ENCODE measurements around the gene GFOD1. TPM values are rescaled to one million over a fixed set of nuclear protein-coding genes. Genes with fewer than 3 reads are reported as not detected.

GFOD1 gene
- total and polyA plus RNA-seq, 5 experiments from 2014 or later = 0.08 to 2.0 (median 1.2) TPM

DNA sequence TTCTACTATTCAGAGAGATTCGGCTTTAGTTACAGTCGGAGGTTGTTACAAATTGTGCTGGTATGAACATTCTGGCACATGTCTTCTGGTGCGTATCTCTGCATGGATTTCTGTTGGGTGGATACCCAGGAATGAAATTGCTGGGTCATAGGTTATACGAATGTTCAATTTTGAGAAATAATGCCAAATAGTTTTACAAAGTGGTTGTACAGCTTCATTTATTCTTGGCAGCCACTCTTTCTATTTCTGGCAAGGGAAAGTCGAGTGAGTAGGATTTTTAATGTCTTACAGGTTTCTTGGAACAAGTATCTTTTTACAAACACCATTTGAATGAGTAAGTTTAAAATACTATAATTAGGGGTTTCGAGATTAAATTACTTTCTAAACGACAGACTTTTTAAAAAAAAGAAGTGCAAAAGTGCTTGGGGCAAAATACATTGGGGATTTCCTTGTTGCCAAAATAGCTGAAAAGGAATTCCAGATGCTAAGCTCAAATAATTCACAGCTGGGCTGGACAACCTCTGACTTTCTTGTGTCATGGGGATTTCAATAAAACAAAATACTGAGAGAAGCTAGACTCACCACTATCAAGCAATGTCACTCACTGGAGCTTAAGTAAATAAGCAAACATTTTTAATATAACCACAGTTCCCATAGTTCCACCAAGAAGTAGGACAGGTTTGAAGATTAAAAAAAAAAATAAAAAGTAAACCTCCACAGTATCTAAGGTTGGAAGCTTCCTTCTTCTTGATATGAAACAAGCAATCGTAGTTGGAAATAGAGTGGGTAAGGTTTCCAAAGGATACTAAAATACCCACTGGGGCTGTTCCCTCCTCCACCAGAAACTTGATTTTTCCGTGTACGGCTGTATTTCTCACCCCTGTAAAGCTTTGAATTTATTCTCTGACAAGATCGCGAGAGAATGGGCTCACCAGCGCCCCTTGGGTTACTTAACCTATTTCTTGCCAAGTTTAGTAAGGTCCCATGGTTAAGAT lies 21.6 kb upstream of the GFOD1 start:
- ATAC-seq (no peak), DNase-seq (no peak)
- Mint-ChIP-seq H3K36me3 (no peaks in the 10 kb centered on the region), H3K27ac (no peak overlapping the region), H3K4me1 (no peaks in the 10 kb centered on the region), H3K27me3 (no peaks in the 10 kb centered on the region), H3K9me3 (no peaks in the 10 kb centered on the region), H3K4me3 (no peak overlapping the region)
- POLR2A ChIA-PET = interaction anchor here (0.6 kb wide), 1 partner anchor 155 kb away, joined by 3 read pairs; no protein-coding TSS in a partner anchor

DNA sequence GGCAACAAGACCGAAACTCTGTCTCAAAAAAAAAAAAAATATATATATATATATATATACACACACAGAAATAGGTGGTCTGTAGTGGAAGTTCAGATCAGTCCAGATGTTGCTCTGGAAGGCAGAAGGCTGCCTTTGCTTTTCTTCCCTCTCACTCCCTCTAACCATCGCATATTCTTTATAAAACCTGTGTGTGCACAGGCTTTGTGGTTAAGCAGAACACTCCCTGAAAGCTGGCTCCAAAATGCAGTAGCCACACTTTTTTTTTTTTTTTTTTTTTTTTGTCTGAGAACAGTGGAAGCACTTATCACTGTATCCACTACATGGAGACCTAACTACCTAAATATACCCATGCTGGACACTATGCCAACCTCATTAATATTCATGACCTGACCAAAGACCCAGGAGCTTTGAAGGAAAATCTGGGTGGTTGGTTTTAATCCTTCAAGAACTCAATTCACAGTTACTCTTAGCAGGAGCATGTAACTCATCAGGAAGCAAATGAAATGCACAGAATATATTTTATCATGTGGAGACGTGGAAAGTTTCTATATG lies 20.0 kb upstream of the GFOD1 start:
- ATAC-seq (no peak), DNase-seq (no peak)
- Mint-ChIP-seq H3K36me3 (no peaks in the 10 kb centered on the region), H3K4me1 (peaks cover 0 to 2% (median 0%) of the 10 kb centered on the region in 4 donors), H3K4me3 (no peak overlapping the region), H3K27me3 (no peaks in the 10 kb centered on the region), H3K27ac (no peak overlapping the region), H3K9me3 (peaks cover 0 to 1% (median 0%) of the 10 kb centered on the region in 9 donors)
- POLR2A ChIA-PET = no interaction called here

DNA sequence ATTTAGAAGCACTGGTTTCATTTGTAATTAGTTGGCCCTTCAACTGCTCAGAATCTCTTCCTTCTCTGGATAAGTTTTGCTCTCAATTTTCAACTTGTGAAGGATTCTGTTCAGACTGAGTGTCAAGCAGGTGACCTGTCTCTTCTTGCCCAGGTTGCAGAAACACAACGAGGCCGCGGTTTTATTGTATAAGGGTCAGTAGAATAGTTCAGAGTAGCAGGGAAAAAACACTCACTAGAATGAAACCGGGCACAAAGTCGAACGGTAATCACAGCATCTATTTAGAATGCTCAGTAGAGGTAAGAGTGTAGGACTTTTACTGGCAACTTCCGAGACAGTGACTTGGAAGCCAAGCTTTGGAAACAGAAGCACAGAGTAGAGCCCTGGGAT lies 17.9 kb upstream of the GFOD1 start:
- Mint-ChIP-seq H3K9me3 (peaks cover 0 to 1% (median 0%) of the 10 kb centered on the region in 9 donors), H3K4me3 (no peak overlapping the region), H3K36me3 (no peaks in the 10 kb centered on the region), H3K27ac (no peak overlapping the region), H3K27me3 (no peaks in the 10 kb centered on the region), H3K4me1 (peaks cover 0 to 2% (median 0%) of the 10 kb centered on the region in 4 donors)
- DNase-seq (no peak), ATAC-seq (no peak)
- POLR2A ChIA-PET = interaction anchor here (1.0 kb wide), 1 partner anchor 69 kb away, joined by 3 read pairs; the partner anchor contains the start of gene SIRT5

DNA sequence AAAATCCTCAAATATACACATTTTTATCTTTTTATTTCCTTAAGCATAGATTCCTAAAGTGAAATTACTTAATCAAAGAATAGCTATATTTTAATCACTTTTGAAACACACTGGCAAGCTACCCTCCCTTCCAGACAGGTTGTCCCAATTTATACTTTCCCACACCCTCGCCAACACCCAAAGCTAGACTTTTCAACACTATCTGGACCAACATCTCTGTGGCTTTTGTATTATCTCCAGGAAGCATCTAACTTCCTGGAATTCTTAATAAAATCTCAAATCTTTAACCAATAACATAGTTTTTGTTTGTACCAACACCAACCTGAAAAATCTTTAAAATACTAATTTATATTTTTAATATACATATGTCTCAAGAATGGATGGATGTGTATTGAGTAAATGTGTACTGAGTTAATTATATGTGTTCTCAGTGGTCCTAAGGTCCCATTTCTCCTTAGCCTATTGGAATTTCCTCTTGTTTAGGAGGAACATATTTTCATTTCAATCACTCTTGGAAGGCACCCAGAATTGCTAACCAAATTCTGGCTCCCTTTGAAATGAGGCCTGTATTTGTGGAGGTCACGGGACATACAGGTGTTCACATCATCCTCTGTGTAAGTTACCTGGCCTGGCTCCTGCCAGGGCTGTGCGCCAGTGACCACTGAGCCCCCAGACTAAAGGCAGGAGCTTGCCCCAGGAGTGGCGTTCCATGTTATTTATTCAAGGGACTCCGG lies 17.4 kb upstream of the GFOD1 start:
- POLR2A ChIA-PET = no interaction called here
- H3K9me3 Mint-ChIP-seq = peaks cover 0 to 1% (median 0%) of the 10 kb centered on the region in 9 donors
- peaks cover 0 to 2% (median 0%) of the 10 kb centered on the region in 4 donors for H3K4me1 Mint-ChIP-seq
- no peaks in the 10 kb centered on the region for H3K27me3 Mint-ChIP-seq
- ATAC-seq (no peak), DNase-seq (no peak)
- H3K36me3 Mint-ChIP-seq = no peaks in the 10 kb centered on the region
- H3K4me3 Mint-ChIP-seq = no peak overlapping the region
- H3K27ac Mint-ChIP-seq = no peak overlapping the region

- ATAC-seq (no peak), DNase-seq (no peak)
- peaks cover 0 to 2% (median 0%) of the 10 kb centered on the region in 4 donors for H3K4me1 Mint-ChIP-seq
- H3K27ac Mint-ChIP-seq = no peak overlapping the region
- peaks cover 0 to 1% (median 0%) of the 10 kb centered on the region in 9 donors for H3K9me3 Mint-ChIP-seq
- no peaks in the 10 kb centered on the region for H3K36me3 Mint-ChIP-seq
- no peaks in the 10 kb centered on the region for H3K27me3 Mint-ChIP-seq
- no peak overlapping the region for H3K4me3 Mint-ChIP-seq
- POLR2A ChIA-PET = no interaction called here
Observed at GRCh38 chr6:13500915-13501314, 13.5 kb upstream of the GFOD1 start.

GRCh38 chr6:13500264-13500663 lies 12.9 kb upstream of the GFOD1 start:
- Mint-ChIP-seq H3K27me3 (no peaks in the 10 kb centered on the region), H3K36me3 (no peaks in the 10 kb centered on the region), H3K4me3 (no peak overlapping the region), H3K4me1 (peaks cover 0 to 2% (median 0%) of the 10 kb centered on the region in 4 donors), H3K9me3 (peaks cover 0 to 1% (median 0%) of the 10 kb centered on the region in 9 donors), H3K27ac (no peak overlapping the region)
- POLR2A ChIA-PET = no interaction called here
- ATAC-seq (no peak), DNase-seq (no peak)

- POLR2A ChIA-PET = interaction anchor here (0.6 kb wide), 1 partner anchor 118 kb away, joined by 4 read pairs; the partner anchor contains the start of gene NOL7
Observed at GRCh38 chr6:13496513-13497190, 9.3 kb upstream of the GFOD1 start.

DNA sequence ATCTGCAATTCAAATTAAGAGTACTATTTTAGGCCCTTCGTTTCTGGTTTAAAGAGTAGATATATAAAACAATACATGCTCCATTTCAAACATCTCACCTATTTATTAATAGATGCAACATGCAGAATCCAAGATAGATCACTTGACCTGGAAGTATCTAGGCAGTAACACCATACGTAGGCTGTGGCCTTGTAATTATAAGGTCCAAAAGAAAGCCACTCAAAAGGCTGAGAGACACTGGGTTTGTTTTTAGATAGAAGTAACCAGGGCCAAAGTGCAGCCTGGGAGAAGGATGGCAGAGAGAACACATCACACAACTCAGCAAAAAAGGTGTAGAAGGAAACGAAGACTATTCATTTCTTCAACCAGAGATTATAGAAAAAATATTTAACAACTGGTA lies 8.4 kb upstream of the GFOD1 start:
- POLR2A ChIA-PET = interaction anchor here (0.6 kb wide), 1 partner anchor 119 kb away, joined by 4 read pairs; the partner anchor contains the start of gene NOL7
- H3K27ac Mint-ChIP-seq = no peak overlapping the region
- H3K4me3 Mint-ChIP-seq = no peak overlapping the region
- ATAC-seq (no peak), DNase-seq (no peak)
- no peaks in the 10 kb centered on the region for H3K4me1 Mint-ChIP-seq
- H3K9me3 Mint-ChIP-seq = no peaks in the 10 kb centered on the region
- H3K36me3 Mint-ChIP-seq = no peaks in the 10 kb centered on the region
- no peaks in the 10 kb centered on the region for H3K27me3 Mint-ChIP-seq

More at GRCh38 chr6:13496513-13497190, 9.3 kb upstream of the GFOD1 start:
- DNase-seq = no peak
- Mint-ChIP-seq H3K4me3 (no peak overlapping the region), H3K27ac (no peak overlapping the region), H3K9me3 (no peaks in the 10 kb centered on the region), H3K36me3 (no peaks in the 10 kb centered on the region), H3K27me3 (no peaks in the 10 kb centered on the region), H3K4me1 (no peaks in the 10 kb centered on the region)
- ATAC-seq = no peak

DNA sequence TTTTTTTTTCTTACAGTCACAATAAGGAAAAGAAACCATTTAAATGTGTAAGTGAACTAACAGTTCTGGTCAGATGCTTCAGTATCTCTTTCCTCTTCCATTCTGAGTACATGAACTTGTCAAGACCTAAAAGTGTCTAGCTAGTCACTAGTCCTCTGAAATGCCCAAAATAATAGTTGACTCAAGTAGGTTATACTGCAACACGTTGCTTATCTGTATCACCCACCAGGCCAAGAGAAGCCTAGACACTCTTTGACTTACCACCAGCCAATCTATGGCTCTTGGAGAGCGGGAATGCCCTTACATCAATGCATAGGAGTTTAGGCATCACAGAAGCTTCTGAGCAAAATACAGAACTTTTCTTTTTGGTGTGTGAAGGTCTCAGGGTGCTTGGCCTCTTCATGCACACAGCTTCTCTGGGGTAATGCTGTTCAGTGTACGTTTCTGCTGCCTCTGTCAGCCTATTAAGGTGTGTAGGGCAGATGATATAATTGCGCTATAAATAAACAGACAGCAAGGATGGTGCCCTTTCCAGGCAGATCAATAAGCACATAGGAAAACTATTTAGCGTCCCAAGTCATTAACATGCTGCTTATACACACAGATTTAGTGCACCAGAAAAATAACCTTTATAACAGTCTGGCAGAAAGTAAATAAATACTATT lies 7.8 kb upstream of the GFOD1 start:
- no peak for ATAC-seq
- no peaks in the 10 kb centered on the region for H3K36me3 Mint-ChIP-seq
- POLR2A ChIA-PET = no interaction called here
- H3K4me1 Mint-ChIP-seq = no peaks in the 10 kb centered on the region
- no peak overlapping the region for H3K27ac Mint-ChIP-seq
- no peaks in the 10 kb centered on the region for H3K9me3 Mint-ChIP-seq
- H3K27me3 Mint-ChIP-seq = no peaks in the 10 kb centered on the region
- DNase-seq = no peak
- H3K4me3 Mint-ChIP-seq = no peak overlapping the region

- DNase-seq (no peak), ATAC-seq (no peak)
- H3K4me3 Mint-ChIP-seq = no peak overlapping the region
- no peak overlapping the region for H3K27ac Mint-ChIP-seq
- no peaks in the 10 kb centered on the region for H3K36me3 Mint-ChIP-seq
- no peaks in the 10 kb centered on the region for H3K4me1 Mint-ChIP-seq
- no peaks in the 10 kb centered on the region for H3K27me3 Mint-ChIP-seq
- POLR2A ChIA-PET = no interaction called here
- no peaks in the 10 kb centered on the region for H3K9me3 Mint-ChIP-seq
Observed at GRCh38 chr6:13494137-13494536, 6.7 kb upstream of the GFOD1 start.

DNA sequence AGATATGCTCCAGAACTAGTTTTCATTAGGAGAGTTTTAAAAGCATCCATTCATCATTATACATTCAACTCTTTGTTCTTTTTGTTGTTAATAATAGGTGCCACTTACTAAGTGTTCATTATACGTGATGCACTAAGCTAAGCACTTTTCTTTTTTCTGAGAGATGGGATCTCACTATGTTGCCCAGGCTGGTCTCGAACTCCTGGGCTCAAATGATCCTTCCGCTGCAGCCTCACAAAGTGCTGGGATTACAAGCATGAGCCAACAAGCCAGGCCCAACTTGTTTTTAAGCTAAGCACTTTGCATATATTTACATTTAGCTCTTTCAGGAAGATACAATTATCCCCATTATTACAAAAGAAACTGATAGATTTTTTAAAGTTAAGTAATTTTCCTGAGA lies 5.7 kb upstream of the GFOD1 start:
- POLR2A ChIA-PET = no interaction called here
- DNase-seq = no peak
- no peaks in the 10 kb centered on the region for H3K36me3 Mint-ChIP-seq
- peaks cover 3 to 7% (median 5%) of the 10 kb centered on the region in 4 donors for H3K4me1 Mint-ChIP-seq
- H3K27me3 Mint-ChIP-seq = no peaks in the 10 kb centered on the region
- no peak for ATAC-seq
- H3K4me3 Mint-ChIP-seq = no peak overlapping the region
- no peaks in the 10 kb centered on the region for H3K9me3 Mint-ChIP-seq
- H3K27ac Mint-ChIP-seq = no peak overlapping the region

- POLR2A ChIA-PET = no interaction called here
- DNase-seq (no peak), ATAC-seq (no peak)
- H3K27me3 Mint-ChIP-seq = no peaks in the 10 kb centered on the region
- H3K27ac Mint-ChIP-seq = no peak overlapping the region
- H3K4me3 Mint-ChIP-seq = no peak overlapping the region
- H3K36me3 Mint-ChIP-seq = no peaks in the 10 kb centered on the region
- no peaks in the 10 kb centered on the region for H3K9me3 Mint-ChIP-seq
- peaks cover 3 to 12% (median 6%) of the 10 kb centered on the region in 4 donors for H3K4me1 Mint-ChIP-seq
Observed at GRCh38 chr6:13492357-13492756, 5.0 kb upstream of the GFOD1 start.

Measured in naive thymus-derived CD8-positive, alpha-beta T cell (primary cell).